SK-N-SH (cell line): Measurements from ENCODE around the gene FTSJ1.

ENCODE experiments used
- JUND ChIP-seq: IDR thresholded peaks from 2 replicates; pipeline ENCODE4 v1.4.0; 2012
- TF ChIP-seq, protein P1 (sequence below): fragments of 200-600 bp; sonication (generic); IDR thresholded peaks from 2 replicates; pipeline ENCODE4 v1.6.1; 2017; ENCODE audit warnings: antibody characterized with exemption, mild to moderate bottlenecking, moderate library complexity
- TF ChIP-seq, protein P2 (sequence below): fragments of 150-350 bp; IDR thresholded peaks from 2 replicates; pipeline ENCODE4 v1.6.1; 2017; ENCODE audit warnings: antibody characterized with exemption, low read length, low read depth, borderline replicate concordance

DNA sequence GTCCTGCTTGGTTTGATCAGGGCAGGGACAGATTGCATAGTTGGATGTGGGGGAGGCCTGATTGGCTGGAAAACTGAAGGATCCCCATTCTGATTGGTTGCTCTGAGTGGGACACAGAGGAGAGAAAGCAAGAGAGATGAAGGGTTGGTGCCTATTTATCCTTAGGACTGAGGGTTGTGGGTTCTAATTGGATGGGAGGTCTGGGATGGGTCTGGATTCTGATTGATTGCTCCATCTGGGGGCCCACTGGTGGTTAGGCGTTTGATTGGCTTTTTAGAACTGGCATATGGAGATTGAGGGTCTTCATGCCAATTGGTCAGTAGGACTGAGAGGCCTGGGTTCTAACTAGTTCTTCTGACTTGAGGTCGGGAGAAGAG, 45.0 kb downstream of the FTSJ1 start:
- TF ChIP-seq, protein P1, sequence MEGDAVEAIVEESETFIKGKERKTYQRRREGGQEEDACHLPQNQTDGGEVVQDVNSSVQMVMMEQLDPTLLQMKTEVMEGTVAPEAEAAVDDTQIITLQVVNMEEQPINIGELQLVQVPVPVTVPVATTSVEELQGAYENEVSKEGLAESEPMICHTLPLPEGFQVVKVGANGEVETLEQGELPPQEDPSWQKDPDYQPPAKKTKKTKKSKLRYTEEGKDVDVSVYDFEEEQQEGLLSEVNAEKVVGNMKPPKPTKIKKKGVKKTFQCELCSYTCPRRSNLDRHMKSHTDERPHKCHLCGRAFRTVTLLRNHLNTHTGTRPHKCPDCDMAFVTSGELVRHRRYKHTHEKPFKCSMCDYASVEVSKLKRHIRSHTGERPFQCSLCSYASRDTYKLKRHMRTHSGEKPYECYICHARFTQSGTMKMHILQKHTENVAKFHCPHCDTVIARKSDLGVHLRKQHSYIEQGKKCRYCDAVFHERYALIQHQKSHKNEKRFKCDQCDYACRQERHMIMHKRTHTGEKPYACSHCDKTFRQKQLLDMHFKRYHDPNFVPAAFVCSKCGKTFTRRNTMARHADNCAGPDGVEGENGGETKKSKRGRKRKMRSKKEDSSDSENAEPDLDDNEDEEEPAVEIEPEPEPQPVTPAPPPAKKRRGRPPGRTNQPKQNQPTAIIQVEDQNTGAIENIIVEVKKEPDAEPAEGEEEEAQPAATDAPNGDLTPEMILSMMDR = no peak
- TF ChIP-seq, protein P2, sequence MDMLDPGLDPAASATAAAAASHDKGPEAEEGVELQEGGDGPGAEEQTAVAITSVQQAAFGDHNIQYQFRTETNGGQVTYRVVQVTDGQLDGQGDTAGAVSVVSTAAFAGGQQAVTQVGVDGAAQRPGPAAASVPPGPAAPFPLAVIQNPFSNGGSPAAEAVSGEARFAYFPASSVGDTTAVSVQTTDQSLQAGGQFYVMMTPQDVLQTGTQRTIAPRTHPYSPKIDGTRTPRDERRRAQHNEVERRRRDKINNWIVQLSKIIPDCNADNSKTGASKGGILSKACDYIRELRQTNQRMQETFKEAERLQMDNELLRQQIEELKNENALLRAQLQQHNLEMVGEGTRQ = no peak
- TF ChIP-seq JUND = no peak
